Parathyroid adenoma (tissue), 2 donors: ENCODE results near the gene RUNX2.

ENCODE experiments used
- H2AFZ ChIP-seq: fragments of 300-600 bp; sonication (generic); one replicate; pipeline ENCODE4 v1.7.0; 2017; ENCODE audit warnings: antibody characterized with exemption, mild to moderate bottlenecking
- H3K27ac ChIP-seq: fragments of 300-600 bp; sonication (generic); one replicate; pipeline ENCODE4 v1.7.0; 2017
- H3K27me3 ChIP-seq: fragments of 300-600 bp; sonication (generic); one replicate; pipeline ENCODE4 v1.7.0; 2017; ENCODE audit warnings: low read length; ENCODE audit not compliant: control insufficient read depth, insufficient read depth
- H3K36me3 ChIP-seq: fragments of 300-600 bp; sonication (generic); one replicate; pipeline ENCODE4 v1.7.0; 2017; ENCODE audit warnings: low read length; ENCODE audit not compliant: control insufficient read depth, insufficient read depth
- H3K4me1 ChIP-seq: fragments of 300-600 bp; sonication (generic); one replicate; pipeline ENCODE4 v1.7.0; 2017; ENCODE audit warnings: control low read depth
- H3K4me2 ChIP-seq: fragments of 300-600 bp; sonication (generic); one replicate; pipeline ENCODE4 v1.7.0; 2017; ENCODE audit warnings: low read length
- H3K4me3 ChIP-seq: fragments of 300-600 bp; sonication (generic); one replicate; pipeline ENCODE4 v1.7.0; 2017; ENCODE audit warnings: low read depth, low read length
- H3K79me2 ChIP-seq: fragments of 300-600 bp; sonication (generic); one replicate; pipeline ENCODE4 v1.7.0; 2017; ENCODE audit warnings: control low read depth
- H3K9ac ChIP-seq: fragments of 300-600 bp; sonication (generic); one replicate; pipeline ENCODE4 v1.7.0; 2017; ENCODE audit warnings: mild to moderate bottlenecking
- H3K9me3 ChIP-seq: fragments of 300-600 bp; sonication (generic); one replicate; pipeline ENCODE4 v1.7.0; 2017; ENCODE audit warnings: low read length; ENCODE audit not compliant: control insufficient read depth
- TF ChIP-seq, protein P1 (sequence below): fragments of 300-600 bp; sonication (generic); IDR thresholded peaks from one replicate; pipeline ENCODE4 v1.7.0; 2017; ENCODE audit warnings: antibody characterized with exemption, mild to moderate bottlenecking
- donor health status: primary hyperparathyroidism.

RUNX2 gene

DNA sequence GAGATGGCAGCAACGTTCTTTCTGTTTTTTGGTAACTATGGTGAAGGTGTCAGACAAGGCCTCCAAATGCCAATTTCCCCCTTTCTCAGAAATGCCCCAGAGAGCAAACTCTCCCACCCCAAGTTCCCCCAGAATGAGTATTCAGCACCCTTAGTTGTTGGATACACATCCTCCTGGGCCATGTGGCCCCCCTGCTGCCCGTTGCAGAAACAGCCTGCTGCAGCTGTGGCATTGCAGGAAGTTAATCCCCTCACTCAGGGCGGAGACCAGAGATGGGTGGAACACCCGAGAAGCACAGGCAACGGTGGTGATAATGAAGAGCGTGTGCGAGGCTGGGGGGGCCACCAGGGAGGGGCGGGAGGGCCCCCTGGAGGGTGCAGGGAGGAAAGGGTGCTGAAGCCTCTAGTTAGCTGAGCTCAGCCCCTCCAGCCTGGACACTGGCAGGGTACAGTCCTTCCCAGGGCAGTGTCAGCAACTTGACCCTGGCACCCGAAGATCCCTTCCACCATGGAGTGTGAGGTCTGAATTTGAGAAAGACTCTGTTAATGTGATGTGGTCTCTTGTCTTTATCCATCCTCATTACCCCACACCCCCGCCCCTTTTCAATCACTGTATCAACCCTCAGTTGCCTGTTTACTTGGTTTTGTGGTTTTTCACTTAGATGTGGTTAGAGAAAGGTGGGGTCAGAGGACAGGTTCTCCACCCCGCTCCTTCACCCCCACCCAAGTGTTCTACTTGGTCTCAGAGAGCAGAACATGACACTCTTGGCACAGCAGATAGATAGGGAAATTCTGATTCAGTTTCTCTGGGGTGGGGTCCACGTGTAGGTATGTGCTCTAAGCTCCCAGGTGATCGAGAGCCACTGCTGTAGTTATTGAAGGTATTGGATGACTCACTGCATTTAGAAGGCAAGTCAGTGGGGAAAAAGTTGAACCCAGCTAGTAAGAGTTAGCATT, 258.4 kb downstream of the RUNX2 start:
- H3K4me2 ChIP-seq = no peak overlapping the region
- H3K27ac ChIP-seq = no peak overlapping the region
- H3K27me3 ChIP-seq = no peaks in the 10 kb centered on the region
- no peak overlapping the region for H2AFZ ChIP-seq
- H3K9me3 ChIP-seq = no peaks in the 10 kb centered on the region
- H3K4me1 ChIP-seq = no peaks in the 10 kb centered on the region
- TF ChIP-seq, protein P1, sequence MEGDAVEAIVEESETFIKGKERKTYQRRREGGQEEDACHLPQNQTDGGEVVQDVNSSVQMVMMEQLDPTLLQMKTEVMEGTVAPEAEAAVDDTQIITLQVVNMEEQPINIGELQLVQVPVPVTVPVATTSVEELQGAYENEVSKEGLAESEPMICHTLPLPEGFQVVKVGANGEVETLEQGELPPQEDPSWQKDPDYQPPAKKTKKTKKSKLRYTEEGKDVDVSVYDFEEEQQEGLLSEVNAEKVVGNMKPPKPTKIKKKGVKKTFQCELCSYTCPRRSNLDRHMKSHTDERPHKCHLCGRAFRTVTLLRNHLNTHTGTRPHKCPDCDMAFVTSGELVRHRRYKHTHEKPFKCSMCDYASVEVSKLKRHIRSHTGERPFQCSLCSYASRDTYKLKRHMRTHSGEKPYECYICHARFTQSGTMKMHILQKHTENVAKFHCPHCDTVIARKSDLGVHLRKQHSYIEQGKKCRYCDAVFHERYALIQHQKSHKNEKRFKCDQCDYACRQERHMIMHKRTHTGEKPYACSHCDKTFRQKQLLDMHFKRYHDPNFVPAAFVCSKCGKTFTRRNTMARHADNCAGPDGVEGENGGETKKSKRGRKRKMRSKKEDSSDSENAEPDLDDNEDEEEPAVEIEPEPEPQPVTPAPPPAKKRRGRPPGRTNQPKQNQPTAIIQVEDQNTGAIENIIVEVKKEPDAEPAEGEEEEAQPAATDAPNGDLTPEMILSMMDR = no peak
- H3K4me3 ChIP-seq = no peak overlapping the region
- H3K36me3 ChIP-seq = no peaks in the 10 kb centered on the region
- H3K79me2 ChIP-seq = no peaks in the 10 kb centered on the region
- no peak overlapping the region for H3K9ac ChIP-seq

DNA sequence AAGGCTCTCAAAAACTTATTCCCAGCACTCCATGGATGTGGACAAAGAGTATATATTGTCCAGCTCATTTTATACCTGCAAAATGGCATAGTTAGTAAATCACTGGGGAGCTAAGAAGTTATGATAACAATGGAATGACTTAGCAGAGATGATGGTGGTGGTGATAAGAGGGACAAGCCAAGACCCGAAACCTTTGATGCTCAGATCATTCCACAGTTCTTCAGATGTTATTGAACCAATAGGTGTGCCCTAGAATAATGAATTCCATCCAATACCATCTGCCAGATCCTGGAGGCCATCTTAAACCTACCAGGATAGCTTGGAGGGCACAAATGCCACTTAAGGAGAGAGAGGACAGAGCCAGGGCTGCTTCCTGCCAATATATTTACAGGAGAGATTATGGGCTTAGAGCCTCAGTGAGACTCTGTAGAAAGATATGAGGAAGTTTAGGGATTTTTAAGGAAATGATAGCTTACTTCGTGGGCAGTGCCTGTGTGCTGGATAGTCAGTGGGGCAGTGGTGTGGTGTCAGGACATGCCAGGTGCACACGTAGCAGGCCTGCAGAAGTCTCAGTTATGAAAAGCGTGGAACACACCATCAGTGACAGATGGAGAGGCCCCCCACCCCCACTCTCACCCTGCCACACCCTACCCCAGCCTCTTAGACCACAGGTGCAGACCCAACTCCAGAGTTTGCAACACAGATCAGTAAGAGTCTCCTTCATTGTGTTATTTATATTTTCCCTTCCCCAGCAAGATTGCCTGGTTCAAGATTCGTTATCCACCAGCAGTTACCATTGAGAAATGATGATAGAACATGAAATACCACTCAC, 259.3 kb downstream of the RUNX2 start:
- no peaks in the 10 kb centered on the region for H3K9me3 ChIP-seq
- H3K9ac ChIP-seq = no peak overlapping the region
- no peaks in the 10 kb centered on the region for H3K4me1 ChIP-seq
- H3K27ac ChIP-seq = no peak overlapping the region
- H3K27me3 ChIP-seq = no peaks in the 10 kb centered on the region
- H2AFZ ChIP-seq = no peak overlapping the region
- no peaks in the 10 kb centered on the region for H3K36me3 ChIP-seq
- H3K79me2 ChIP-seq = no peaks in the 10 kb centered on the region
- no peak overlapping the region for H3K4me3 ChIP-seq
- H3K4me2 ChIP-seq = no peak overlapping the region
- TF ChIP-seq, protein P1 = no peak

DNA sequence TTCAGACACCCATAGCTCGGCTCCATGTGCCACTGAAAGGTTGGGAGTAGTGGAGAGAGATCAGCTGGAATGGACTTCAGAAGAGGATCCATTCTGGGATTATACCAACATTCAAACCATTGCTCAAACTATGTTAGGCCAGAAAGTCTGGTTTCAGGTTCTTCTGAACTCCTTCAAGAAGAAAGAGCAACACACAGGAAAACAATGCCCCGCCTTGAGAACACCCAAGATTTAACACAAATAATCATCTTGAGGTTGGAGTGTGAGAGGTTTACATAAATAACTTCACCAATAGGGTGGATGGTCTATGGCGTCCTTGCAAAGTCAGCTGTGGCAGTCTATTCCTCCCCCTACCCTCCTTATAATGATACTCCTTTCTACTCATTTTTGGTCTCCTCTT, 261.2 kb downstream of the RUNX2 start:
- TF ChIP-seq, protein P1 = no peak
- H3K79me2 ChIP-seq = no peaks in the 10 kb centered on the region
- no peaks in the 10 kb centered on the region for H3K36me3 ChIP-seq
- no peak overlapping the region for H3K9ac ChIP-seq
- no peak overlapping the region for H2AFZ ChIP-seq
- no peaks in the 10 kb centered on the region for H3K4me1 ChIP-seq
- H3K4me2 ChIP-seq = no peak overlapping the region
- H3K27me3 ChIP-seq = no peaks in the 10 kb centered on the region
- H3K27ac ChIP-seq = no peak overlapping the region
- H3K4me3 ChIP-seq = no peak overlapping the region
- no peaks in the 10 kb centered on the region for H3K9me3 ChIP-seq

DNA sequence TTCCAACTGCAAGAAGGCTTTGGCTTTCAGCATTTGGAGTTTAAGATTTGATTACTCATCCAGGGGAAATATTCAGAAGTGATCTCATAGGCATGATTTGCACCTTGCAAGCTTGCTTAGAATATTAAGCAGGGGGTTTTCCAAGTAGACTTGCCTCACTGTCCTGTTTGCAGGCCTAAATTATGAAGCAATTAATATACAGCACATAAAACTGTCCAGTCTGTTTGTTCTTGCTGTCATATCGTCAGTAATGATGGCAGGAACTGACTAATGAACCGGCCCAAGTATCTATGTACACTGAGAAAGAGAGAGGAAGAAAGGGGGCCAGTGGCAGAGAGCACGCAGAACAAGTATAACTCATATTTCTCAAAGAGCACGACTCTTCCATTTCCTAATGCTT, 262.1 kb downstream of the RUNX2 start:
- no peaks in the 10 kb centered on the region for H3K36me3 ChIP-seq
- no peaks in the 10 kb centered on the region for H3K9me3 ChIP-seq
- no peak overlapping the region for H3K27ac ChIP-seq
- H2AFZ ChIP-seq = no peak overlapping the region
- TF ChIP-seq, protein P1 = no peak
- no peak overlapping the region for H3K9ac ChIP-seq
- H3K4me3 ChIP-seq = no peak overlapping the region
- no peaks in the 10 kb centered on the region for H3K79me2 ChIP-seq
- no peak overlapping the region for H3K4me2 ChIP-seq
- no peaks in the 10 kb centered on the region for H3K27me3 ChIP-seq
- H3K4me1 ChIP-seq = no peaks in the 10 kb centered on the region
